Activated CD4-positive, alpha-beta T cell treated with anti-CD3 and anti-CD28 coated beads, Interleukin-10, Interleukin-2, amounts not matched to agents 100 ng/mL and 50 ng/mL, durations not matched to agents 16 hours and 8 hours (primary cell): Measurements from ENCODE around the gene SLC26A1.
A peak's percentile ranks its signal among the peaks of the same experiment; 100 is the strongest.
"Not testable (repeated sequence)": the region's sequence is repeated elsewhere in the genome, so short reads cannot be mapped to it uniquely, and the experiment has no call there.

Experiments
- DNase-seq: peaks from one replicate; pipeline ENCODE4 v3.0.0-alpha.2; 2020

Gene SLC26A1

GRCh38 chr4:1012034-1012739 lies 19.0 kb upstream of the SLC26A1 start:
- no peak for DNase-seq

DNA sequence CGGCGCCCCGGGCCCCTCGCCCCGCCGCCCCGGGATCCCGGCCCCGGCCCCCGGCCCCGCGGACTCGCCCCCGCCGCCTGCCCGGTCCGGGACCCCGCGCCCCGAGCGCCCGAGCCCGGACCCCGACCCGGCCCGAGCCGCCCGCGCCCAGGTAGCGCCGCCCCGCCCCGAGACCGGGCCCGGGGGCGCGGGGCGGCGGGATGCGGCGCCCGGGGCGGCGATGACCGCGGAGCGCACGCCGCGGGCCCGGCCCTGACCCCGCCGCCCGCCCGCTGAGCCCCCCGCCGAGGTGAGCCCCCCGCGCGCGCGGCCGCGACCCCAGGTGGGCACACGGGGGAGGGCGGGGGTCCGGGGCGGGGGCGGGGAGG lies 18.4 kb upstream of the SLC26A1 start:
- no peak for DNase-seq

DNA sequence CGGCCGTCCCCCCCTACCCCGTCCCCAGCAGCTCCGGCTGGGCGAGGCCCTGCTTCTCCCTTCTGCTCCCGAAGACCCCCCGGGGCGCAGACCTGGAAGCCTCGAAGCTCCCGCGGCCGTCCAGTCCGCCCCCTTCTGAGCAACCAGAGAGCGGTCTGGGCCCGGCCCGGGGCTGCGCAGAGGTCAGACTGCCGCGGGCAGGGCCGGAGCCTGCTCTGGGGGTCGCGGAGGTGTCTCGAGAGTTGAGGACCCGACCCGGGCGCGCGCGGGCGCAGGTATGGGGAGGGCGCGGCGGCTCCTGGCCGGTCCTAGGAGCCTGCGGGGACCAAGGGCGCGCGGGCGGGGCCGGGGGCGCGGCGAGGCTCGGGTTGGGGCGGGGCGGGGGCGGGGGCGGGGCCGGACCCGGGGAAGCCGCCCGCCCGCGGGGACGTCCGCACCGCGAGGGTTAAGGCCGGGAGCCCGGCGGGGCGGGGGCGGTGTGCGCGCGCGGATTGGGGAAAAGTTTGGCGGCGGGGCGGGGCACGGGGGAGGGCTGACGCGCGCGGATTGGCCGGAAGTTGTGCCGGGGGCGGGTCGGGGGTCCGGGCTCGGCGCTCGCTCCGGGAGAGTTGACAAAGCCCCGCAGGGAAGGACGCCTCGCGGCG lies 17.9 kb upstream of the SLC26A1 start, which contains the start of gene FGFRL1:
FGFRL1 (plus strand) TSS at position 605 of the 644 bp plus-strand sequence. CDS start 860 bp downstream, outside the sequence.
- peak; percentile 90 for DNase-seq

DNA sequence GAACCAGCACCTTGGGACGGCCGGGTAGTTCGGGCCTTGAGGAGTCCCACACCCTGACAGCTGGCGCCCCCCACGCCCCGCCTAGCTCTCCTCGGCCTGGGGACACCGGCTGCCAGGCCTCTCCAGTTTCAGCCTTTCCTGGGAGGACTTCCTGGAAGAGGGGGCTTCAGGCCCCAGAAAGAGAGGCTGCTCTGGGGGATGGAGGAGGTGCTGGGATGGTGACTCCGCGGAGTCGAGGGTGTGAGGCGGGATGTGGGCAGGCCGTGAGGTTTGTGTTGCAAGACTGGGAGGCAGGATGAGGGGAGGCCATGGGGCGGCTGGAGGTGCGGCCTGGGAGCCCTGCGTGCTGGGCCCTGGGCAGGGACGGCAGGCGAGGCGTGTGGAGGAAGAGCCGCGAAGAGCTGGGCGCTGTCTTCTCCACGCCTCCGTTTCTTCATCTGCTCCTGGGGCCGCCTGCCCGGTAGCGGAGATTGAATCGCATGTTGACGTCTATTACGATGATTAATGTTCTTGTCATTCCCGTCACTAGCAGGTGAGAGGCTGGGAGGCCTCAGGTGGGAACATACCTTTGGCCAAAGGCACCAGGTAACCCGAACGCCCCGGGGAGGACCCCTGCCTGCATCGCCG lies 17.3 kb upstream of the SLC26A1 start:
- peak; percentile 88 for DNase-seq

DNA sequence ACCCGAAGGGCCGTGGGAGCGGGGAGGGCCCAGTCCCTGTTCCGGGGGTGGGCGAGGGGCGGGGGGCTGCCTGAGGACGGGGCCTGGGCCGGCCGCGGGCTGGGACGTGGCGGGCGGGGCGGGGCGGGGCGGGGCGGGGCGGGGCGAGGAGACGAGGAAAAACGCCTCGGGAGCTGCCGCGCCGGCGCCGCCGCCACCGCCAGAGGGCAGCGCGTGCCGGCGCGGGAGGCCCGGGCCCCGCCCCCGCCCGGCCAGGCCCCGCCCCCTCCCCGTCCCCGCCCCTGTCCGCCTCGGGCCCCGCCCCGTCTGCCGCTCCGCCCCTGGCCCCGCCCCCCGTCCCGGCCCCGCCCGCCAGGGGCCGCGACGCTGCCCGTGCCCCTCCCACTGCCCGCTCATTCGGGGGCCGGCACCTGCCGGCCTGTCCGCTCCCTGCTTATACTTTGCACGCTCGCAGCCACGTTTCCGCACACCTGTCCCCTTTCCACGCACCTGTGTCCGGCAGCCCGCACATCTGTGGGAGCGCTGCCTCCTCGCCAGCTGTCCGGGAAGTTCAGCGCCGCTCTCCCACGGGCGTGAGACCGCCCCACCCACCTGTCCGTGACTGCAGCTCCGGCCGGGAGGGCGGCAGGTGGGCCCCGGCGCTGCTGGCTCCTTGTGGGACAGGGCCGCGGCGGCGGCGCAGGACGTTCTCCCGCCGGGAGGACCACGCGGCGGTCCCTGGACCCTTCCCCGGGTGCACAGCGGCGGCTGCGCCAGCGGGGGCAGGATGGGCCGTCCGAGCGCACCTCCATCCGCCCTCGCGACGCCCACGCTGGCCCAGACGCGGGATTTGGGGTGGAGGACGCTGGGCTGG lies 16.6 kb upstream of the SLC26A1 start:
- peak; percentile 78 for DNase-seq

DNA sequence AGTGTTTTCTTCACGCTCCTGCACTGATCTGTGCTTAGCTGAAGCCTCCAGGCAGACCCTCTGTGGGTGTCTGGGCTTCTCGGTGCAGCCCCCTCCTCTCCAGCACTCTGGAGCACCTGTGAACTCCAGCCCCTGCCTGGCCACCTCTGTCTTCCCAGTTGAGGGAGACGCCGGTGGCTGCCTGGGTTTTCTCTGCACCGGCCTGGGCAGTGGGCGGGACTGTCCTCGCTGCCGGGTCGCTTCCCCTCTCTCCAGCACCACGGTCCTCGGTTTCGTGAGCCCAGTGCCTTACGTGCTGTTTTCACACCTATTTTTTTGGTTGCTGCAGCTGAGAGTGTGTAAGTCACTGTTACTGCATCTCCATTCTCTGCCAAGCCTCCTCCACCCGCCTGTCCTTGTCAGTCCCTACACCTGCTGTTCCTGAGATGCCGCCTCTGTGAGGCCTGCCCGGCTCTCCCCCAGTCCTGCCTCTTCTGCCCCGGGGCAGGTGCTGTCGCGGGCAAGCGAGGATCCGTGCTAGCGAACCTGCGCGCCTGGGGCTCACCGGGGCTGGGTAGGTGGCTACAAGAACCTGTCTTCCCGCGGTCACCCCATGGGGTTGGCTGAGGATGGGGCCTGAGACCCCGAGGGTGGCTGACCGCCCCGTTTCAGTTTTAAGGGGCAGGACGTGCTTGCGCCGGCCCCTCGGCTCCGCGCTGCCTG lies 15.8 kb upstream of the SLC26A1 start:
- DNase-seq, result peak; percentile 18

DNA sequence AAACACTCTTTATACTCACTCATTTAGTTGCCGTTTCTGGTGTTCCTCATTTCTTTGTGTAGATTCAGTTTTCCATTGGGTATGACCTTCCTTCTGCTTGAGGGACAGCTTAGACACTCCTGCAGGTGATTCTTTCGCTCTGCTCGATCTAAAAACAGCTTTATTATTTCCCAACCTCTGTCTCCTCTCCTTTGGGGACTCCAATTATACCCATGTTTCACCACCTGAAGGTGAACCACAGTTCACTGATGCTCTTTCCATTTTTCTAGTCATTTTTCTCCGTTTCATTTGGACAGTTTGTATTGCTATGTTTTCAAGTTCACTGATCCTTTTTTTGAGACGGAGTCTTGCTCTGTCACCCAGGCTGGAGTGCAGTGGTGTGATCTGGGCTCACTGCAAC lies 13.7 kb upstream of the SLC26A1 start:
- no peak for DNase-seq

DNA sequence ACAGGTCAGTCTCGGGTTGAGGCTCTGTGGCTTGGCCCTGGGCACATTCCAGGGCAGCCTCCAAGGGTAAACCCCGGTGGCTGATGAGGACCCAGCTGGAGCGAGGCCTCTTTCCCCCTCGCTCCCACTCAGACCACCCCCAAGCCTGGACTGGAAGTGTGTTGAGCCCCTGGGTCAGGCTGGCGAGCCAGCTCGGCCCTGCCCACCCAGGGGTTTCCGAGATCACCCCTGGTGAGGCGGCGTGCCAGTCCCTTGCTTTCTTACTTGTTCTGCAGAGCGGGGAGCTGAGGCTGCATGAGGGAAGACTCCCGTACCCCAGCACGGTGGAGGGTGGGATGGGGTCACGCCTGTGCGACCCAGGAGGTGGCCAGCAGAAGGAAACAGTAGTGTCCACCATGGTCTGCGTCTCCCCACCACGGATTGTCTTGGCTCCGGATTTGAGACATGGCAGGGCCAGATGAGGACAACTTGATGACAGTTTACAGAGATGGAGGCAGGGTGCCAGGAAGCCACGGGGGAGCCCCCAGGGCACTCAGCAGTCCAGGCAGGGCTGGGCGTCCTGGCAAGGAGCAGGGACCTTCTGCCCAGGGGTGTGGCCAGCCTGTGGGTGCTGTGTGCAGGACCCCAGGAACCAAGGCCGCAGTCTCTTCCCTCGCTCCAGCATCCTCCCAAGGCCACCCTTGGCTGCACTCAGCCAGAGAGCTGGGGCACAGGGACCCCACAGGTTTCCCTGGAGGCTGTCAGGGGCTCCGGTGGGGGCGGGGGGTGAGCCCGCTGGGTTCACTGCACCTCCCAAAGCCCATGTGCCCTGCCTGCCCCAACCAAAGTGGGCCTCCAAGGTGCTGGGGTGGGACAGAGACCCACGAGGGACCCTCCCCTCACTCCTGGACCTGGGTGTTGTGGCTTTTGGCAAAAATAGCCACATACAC lies 11.6 kb upstream of the SLC26A1 start:
- no peak for DNase-seq

DNA sequence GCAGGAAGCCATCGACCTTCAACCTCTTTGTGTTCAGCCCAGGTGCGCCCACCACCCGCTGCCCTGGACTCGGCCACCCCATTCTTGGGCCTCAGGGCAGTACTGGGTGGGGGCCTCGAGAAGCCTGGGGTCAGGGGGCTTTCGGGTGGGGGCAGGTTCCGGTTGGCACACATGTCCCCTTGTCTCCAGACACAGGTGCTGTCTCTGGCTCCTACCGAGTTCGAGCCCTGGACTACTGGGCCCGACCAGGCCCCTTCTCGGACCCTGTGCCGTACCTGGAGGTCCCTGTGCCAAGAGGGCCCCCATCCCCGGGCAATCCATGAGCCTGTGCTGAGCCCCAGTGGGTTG lies 10.8 kb upstream of the SLC26A1 start:
- DNase-seq, result no peak

DNA sequence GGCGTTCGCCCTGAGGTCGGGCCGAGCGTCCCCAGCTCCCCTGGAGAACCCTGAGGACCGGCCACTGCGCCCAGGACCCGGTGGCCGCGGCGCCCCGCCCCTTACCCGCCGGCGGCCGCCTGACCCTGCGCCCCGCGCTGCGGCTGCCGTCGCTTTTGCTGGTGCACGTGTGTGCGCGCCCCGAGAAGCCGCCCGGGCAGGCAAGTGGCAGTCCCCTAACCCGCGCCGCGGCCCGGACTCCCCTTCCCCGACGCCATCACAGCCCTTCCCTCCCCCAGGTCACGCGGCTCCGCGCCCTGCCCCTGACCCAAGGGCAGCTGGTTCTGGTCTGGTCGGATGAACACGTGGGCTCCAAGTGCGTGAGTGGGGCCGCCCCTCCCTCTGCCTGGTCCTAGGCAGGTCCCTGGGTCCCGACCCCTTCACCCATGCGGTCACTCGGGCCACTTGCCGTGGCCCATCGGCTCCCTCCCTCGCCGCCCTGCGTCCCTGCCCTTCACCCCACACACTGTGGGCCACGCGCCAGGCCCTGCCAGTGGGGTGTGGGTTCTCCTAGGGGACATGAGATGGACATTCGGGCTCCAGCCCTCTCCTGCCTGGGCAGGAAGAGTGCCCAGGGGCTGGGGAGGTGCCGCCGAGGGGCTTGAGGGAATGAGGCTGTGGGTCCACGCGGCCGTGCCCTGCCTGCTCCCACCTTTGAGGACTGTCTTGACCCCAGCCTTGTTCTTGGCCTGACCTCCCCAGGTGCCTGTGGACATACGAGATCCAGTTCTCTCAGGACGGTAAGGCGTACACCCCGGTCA lies 10.3 kb upstream of the SLC26A1 start:
- no peak for DNase-seq

GRCh38 chr4:1002631-1003251 lies 9.5 kb upstream of the SLC26A1 start:
- no peak for DNase-seq

GRCh38 chr4:1002131-1002630 lies 9.0 kb upstream of the SLC26A1 start:
- DNase-seq, result peak; percentile 24

DNA sequence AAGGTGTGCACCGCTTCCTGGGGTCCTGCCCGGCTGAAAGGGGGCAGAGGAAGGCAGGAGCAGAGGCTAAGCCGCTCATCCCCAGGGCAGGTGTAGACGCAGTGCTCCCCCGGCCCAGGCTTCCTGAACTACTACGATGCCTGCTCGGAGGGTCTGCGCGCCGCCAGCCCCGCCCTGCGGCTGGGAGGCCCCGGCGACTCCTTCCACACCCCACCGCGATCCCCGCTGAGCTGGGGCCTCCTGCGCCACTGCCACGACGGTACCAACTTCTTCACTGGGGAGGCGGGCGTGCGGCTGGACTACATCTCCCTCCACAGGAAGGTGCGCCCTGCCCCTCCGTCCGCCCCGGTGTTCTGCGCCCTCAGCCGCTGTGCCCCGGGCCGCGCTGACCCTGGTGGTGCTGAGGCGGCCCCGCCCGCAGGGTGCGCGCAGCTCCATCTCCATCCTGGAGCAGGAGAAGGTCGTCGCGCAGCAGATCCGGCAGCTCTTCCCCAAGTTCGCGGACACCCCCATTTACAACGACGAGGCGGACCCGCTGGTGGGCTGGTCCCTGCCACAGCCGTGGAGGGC lies 8.4 kb upstream of the SLC26A1 start:
- no peak for DNase-seq

- DNase-seq, result no peak
These were observed 7.6 kb upstream of the SLC26A1 start for GRCh38 chr4:1000686-1001260.

DNA sequence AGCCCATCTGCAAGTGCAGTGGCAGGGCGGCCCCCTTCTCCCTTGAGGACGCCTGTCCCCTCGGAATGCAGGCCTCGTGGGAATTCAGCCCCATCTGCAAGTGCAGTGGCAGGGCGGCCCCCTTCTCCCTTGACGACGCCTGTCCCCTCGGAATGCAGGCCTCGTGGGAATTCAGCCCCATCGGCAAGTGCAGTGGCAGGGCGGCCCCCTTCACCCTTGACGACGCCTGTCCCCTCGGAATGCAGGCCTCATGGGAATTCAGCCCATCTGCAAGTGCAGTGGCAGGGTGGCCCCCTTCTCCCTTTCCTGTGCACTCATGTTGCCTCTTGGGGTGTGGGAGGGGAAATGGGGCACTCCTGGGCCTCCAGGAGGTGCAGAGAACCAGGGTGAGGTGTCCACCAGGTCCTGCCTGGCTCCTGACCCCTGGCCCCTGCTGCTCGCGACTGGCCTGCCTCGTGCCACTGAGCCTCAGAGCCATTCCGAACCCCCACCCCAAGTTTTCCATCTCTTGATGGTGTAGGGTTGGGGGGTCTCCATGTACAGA lies 6.8 kb upstream of the SLC26A1 start:
- DNase-seq, result no peak

- not testable (repeated sequence) for DNase-seq
These were observed 6.1 kb upstream of the SLC26A1 start for GRCh38 chr4:999240-999863.

- no peak for DNase-seq
These were observed 5.0 kb upstream of the SLC26A1 start for GRCh38 chr4:998096-998691.
